HG02981 (cell line): ENCODE data around the gene ARHGEF37.

Experiments used
- ATAC-seq: cut with Tn5 transposase; IDR thresholded peaks from one replicate; pipeline ENCODE4 v1.9.1; 2021; ENCODE audit warnings: mild to moderate bottlenecking, moderate library complexity; ENCODE audit not compliant: unreplicated experiment

ARHGEF37 gene

DNA sequence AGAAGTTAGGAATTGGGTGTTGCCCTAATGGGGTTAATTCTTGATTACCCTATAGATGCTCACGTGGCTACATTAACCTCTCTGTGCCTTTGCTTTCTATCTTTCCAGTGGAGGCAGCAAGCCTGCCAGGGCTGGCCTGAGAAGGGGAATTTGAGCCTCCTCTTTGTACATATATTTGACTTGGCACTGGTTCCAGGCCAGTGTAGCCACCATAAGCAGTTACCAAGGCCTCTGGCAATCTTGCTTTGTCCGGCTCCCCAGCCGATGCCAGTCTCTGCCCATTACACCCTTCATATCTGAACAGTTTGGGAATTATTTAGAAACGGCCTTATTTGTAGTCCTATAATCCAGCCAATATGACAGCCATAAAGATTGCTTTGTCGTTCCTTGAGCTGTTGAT lies 90.2 kb downstream of the ARHGEF37 start:
- ATAC-seq, result no peak

DNA sequence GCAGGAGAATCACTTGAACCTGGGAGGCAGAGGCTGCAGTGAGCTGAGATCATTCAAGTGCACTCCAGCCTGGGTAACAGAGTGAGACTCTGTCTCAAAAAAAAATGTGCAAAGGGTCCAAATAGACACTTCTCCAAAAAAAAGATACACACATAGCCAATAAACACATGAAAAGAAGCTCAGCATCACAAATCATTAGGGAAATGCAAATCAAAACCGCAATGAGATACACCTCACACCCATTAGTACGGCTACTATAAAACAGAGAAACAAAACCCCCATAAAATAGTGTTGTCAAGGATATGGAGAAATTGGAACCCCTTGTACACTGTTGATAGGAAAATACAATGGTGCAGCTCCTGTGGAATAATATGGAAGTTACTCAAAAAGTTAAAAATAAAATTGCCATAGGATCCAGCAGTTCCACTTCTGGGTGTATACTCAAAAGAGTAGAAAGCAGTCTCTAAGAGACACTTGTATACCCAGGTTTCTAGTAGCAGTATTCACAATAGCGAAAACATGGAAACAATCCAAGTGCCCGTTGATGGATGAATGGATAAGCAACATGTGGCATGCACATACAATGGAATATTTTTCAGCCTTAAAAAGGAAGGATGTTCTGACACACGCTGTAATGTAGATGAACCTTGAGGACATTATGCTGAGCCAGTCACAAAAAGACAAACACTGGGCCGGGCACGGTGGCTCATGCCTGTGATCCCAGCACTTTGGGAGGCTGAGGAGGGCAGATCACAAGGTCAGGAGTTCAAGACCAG lies 91.6 kb downstream of the ARHGEF37 start:
- no peak for ATAC-seq

DNA sequence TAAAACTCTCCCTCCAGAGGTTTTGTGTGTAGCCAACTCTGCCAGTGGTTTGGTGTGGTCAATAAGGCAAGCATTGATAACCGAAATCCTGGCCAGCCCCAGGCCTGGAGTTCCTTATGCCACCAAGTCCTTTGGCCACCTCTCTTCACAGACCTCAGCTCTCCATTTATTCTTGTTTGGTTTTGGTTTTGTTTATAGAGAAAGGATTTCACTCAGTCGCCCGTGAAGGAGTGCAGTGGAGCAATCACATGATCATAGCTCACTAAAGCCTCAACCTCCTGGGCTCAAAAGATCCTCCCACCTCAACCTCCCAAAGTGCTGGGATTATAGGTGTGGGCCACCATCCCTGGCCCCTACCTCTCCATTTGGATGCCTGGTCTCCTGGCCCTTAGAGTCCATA lies 93.4 kb downstream of the ARHGEF37 start:
- no peak for ATAC-seq

DNA sequence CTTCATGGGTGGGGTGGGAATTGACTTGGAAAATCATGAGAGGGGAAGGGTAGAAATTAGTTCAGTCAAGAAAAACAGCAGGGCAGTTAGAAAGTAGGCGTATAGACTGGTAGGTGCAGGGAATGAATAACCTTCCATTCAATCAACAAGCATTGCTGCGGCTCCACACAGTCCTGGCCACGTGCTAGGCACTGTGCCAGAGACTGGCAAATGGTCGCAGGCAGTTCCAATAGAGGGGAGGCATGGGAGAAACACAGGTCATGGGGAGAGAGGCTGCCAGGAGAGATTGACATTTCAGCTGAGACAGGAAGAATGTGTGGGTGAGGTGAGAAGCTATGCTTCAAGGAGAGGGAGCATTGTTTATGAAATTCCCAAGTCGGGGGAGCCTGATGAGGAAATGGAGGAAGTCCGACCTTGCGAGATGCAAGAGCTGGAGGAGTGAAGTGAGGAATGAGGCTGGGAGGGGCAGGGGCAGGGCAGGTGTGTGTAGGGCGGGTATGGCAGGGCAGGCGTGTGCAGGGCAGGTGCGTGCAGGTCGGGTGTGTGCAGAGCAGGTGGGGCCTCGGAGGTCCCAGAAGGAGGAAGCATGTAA lies 94.4 kb downstream of the ARHGEF37 start:
- no peak for ATAC-seq

DNA sequence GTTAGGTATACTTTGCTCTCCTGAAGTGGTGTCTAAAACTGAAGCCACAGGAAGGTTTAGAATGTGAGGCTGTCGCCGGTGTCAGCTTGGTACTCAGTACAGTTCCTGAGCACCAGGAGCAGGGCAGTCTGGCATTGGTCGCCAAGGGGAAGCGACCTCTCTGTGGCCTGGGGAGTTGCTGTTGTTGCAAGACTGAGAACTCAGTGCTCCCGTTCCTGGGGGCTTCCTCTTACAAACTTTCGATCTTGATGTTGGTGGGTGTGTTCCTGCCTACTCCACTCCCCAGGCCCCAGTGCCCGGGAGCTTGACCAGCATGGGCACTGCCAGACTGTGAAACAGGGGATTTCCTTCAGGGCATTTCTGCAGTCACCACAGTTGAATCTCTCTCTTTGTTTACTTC lies 96.4 kb downstream of the ARHGEF37 start:
- ATAC-seq, result no peak

DNA sequence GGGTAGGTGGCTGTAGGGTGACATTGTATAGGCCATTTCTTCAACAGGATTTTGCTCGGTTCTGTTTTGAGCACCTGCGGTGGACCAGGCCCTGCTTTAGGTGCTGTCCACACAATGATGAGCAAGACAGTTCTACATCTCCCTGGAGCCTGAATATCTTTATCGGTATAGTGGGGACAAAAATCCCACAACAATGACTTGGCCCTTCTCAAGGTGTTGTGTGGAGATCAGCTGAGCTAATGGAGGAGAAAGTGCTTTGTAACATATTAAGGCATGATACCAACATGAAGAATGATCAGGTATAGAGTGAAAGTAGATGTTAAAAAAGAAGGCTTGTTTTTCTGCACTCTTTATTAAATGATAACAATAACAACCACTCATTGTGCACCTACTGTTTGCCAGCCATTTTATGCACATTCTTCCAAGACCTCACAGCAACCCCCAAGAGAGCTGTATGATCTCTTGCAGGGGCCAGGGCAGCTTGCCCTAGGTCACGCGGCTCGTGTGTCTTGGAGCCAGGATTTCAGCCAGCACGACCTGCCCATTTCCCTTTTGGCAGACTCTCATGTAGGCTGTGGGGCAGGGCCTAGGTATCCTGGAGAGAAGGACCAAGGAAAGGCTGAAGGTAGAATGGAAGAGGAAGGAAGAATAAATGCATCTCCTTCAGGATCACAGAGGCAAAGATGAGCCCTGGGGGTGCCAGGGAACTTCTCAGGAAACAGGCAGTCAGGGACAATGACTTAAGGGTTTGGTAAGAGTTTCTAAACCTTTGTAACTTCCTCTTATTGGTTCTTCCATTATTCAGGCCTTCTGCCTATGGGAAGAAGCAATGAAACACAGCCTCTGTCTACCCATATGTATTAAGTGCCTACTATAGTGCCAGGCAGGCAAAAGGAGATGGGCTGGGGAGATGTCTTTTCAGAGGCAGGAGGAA lies 98.8 kb downstream of the ARHGEF37 start:
- ATAC-seq, result peak; percentile 29

DNA sequence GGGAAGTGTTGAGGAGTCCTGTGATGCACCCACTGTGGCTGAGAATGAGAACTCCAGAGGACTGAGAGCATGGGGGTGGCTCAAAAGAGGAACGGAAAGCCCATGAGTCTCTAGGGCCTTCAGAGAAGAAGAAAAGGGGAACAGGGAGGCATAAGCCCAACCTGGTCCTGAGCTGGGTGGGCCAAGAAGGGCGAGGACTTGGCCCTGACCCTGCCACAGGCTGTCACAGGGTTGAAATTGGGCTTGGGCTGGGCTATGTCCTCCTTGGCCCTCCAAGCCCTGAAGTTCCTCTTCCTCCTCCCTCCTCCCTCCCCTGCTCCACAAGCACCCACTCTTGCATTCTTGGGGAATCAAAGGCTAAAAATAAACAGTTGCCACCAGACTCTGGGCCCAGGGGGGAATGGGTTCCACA lies 99.5 kb downstream of the ARHGEF37 start:
- ATAC-seq, result peak; percentile 96

DNA sequence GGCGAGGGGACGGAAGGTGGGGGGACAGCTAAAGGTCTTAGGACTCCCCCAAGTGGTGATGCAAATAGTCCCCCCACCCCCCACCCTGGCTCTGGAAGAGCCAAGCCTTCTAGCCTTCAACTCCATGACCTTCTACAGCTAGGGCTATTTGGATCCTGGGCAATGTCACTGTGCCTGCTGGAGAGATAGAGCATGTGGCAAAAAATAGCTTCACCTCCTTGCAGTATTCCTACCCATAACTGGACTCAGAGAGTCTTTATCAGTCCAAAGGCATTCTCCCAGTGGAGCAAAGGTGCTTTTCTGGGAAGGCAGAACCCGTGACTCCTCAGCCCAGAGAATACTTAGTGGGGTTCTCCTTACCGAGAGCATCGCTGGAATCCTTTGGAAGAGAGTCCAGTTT lies 100.0 kb downstream of the ARHGEF37 start:
- ATAC-seq, result no peak

DNA sequence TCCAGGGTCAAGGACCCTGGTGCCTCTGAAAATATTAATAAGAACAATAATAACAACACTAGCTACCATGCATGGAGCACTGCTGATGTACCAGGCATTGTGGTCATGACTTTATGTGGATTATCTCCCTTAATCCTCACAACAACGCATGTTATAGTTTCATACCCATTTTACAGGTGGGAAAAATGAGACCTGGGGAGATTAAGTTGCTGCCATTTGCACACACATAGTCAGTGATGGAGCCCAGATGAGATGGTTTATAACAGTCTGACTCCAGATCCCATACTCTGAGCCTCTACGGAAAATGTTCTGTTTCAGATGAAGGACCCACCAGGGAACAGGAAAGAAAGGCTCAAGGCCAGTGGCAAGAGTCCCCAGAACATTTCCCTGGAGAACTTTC lies 100.6 kb downstream of the ARHGEF37 start:
- ATAC-seq, result no peak

DNA sequence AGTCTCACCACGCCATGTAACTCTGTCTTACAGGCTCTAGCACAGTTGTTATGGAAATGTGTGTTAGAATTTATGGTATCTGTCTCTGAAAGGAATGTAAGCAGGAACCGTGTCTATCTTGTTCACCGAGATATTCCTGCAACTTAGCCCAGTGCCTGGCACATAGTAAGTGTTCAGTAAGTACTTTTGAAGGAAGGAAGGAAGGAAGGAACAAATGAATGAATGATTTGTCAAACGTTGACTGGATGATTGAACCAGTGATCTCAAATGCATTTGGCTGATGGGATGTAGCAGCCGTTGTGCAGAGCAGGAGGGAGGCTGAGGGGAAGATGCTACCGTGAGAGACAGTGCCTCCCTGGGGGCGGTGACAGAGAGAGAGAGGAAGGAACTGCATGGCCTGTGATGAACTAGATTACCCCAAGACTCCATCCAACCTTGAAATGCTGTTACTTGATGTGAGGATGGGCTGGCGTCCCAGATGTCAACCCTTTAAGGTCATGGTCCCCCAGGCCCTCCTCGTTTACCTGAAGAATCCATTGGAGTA lies 101.3 kb downstream of the ARHGEF37 start:
- no peak for ATAC-seq

DNA sequence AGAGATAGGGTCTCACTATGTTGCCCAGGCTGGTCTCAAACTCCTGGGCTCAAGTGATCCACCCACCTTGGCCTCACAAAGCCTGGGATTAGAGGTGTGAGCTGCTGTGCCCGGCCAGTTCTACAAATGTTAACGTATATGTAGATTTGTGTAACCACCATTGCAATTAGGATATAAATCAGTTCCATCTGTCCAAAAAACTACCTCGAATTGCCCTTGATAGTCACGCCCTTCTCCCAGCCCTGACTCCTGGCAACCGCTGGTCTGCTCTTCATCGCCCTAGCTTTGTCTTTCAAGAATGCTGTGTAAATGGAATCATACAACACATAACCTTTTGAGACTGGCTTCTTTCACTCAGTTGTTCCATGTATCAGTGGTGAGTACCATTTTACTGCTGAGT lies 102.7 kb downstream of the ARHGEF37 start:
- no peak for ATAC-seq

DNA sequence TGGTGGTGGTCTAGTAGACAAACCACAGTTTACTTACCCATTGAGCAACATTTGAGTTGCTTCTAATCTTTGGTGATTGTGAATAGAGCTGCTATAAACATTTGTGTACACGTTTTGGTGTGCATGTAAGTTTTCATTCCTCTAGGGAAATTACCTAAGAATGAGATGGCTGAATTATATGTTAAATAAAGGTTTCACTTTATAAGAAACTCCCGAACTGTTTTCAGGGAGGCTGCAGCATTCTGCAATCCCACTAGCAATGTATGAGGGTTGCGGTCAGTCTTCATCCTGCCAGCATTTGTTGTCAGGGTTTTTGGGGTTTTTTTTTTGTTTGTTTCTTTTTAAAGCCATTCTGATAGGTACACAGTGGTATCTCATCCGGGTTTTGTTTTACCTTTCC lies 103.1 kb downstream of the ARHGEF37 start:
- ATAC-seq, result no peak
